ENCODE data around the gene FARP1.
"Not testable (repeated sequence)": the region's sequence is repeated elsewhere in the genome, so short reads cannot be mapped to it uniquely, and the experiment has no call there.

The FARP1 gene

GRCh38 chr13:98368019-98368418 lies 225.1 kb downstream of the FARP1 start:
- DNase-seq: no peak

GRCh38 chr13:98369520-98369919 lies 226.6 kb downstream of the FARP1 start:
- DNase-seq: not testable (repeated sequence)

- DNase-seq: no peak
Measured at GRCh38 chr13:98370261-98370660, 227.4 kb downstream of the FARP1 start.

- no peak for DNase-seq
Measured at GRCh38 chr13:98370806-98371515, 228.1 kb downstream of the FARP1 start.

- no peak for DNase-seq
Measured at GRCh38 chr13:98371516-98372023, 228.7 kb downstream of the FARP1 start.

- DNase-seq: no peak
Measured at GRCh38 chr13:98372876-98373275, 230.0 kb downstream of the FARP1 start.

- no peak for DNase-seq
Measured at GRCh38 chr13:98374750-98375149, 231.9 kb downstream of the FARP1 start.

- no peak for DNase-seq
Measured at GRCh38 chr13:98377635-98378378, 234.9 kb downstream of the FARP1 start.

GRCh38 chr13:98384739-98385138 lies 241.8 kb downstream of the FARP1 start:
- no peak for DNase-seq

- DNase-seq: no peak
Measured at GRCh38 chr13:98385606-98386005, 242.7 kb downstream of the FARP1 start.

GRCh38 chr13:98386637-98387036 lies 243.7 kb downstream of the FARP1 start:
- DNase-seq: no peak

GRCh38 chr13:98389319-98389718 lies 246.4 kb downstream of the FARP1 start:
- DNase-seq: no peak

- no peak for DNase-seq
Measured at GRCh38 chr13:98390086-98390715, 247.3 kb downstream of the FARP1 start.

GRCh38 chr13:98393873-98394272 lies 251.0 kb downstream of the FARP1 start:
- no peak for DNase-seq

GRCh38 chr13:98394820-98395510 lies 252.1 kb downstream of the FARP1 start:
- DNase-seq: no peak

GRCh38 chr13:98396071-98396710 lies 253.3 kb downstream of the FARP1 start:
- no peak for DNase-seq

GRCh38 chr13:98397221-98397620 lies 254.3 kb downstream of the FARP1 start:
- DNase-seq: no peak

- DNase-seq: no peak
Measured at GRCh38 chr13:98397861-98398260, 255.0 kb downstream of the FARP1 start.

- no peak for DNase-seq
Measured at GRCh38 chr13:98398581-98398980, 255.7 kb downstream of the FARP1 start.

GRCh38 chr13:98399756-98400155 lies 256.9 kb downstream of the FARP1 start:
- DNase-seq: no peak

GRCh38 chr13:98401934-98402333 lies 259.0 kb downstream of the FARP1 start:
- DNase-seq: no peak

- DNase-seq: no peak
Measured at GRCh38 chr13:98403076-98403475, 260.2 kb downstream of the FARP1 start.
